K562 (cell line): Measurements from ENCODE around the gene INKA2. TPM values are rescaled to one million over a fixed set of nuclear protein-coding genes. Genes with fewer than 3 reads are reported as not detected.

Experiments
- ATAC-seq: fragments of 200-7000 bp; cut with Tn5 transposase; 3 replicates; pipeline ENCODE4 v1.9.1; 2020; ENCODE audit warnings: moderate library complexity
- BruUV-seq: library from RNA; stranded (reverse); fragments of 400-500 nt; replicated peaks from 2 replicates; lab custom pipeline; 2021; lab: Mats Ljungman, UMichigan
- CTCF ChIA-PET: fragments of 300-600 bp; formaldehyde crosslinking; extraction: SDS; loops from one replicate; lab custom pipeline; 2021; ENCODE audit warnings: low intra/inter-chr PET ratio; lab: Yijun Ruan, JAX
- POLR2A ChIA-PET: fragments of 300-600, 350-650 bp; sonication (Branson Sonifier 250); formaldehyde crosslinking; extraction: SDS; loops from one replicate; lab custom pipeline; 2021; ENCODE audit warnings: antibody characterized with exemption, inconsistent platforms; lab: Yijun Ruan, JAX
- DNase-seq, 4 experiments: peaks; one replicate each; pipeline versions ENCODE4 v3.0.0 to v3.0.0-alpha.2; 2011 to 2018; ENCODE audit warnings: low spot score in 3 of 4, mixed read lengths in 3 of 4; ENCODE audit errors: extremely low read depth in 1 of 4
- FAIRE-seq: peaks from 2 replicates; lab custom pipeline; 2011; peaks lifted over from hg19 to GRCh38; lab: Jason Lieb, UNC
- H2AFZ ChIP-seq: 2 replicates; pipeline ENCODE4 v1.6.0; 2011; ENCODE audit warnings: low read depth, low read length, control low read depth, inconsistent platforms
- H3K27ac ChIP-seq: fragments of 200-600 bp; 3 replicates; pipeline ENCODE4 v1.8.0; 2011; ENCODE audit warnings: low read depth, mild to moderate bottlenecking, control low read depth, inconsistent platforms, low read length, moderate library complexity, mixed read lengths; ENCODE audit errors: extremely low read depth
- H3K27me3 ChIP-seq, 2 experiments: fragments of 300-600 bp in 1 of 2; 2 replicates in 1 of 2; 3 replicates in 1 of 2; pipeline versions ENCODE4 v1.6.0 to v1.8.0; 2011; ENCODE audit warnings: inconsistent platforms in 2 of 2, low read length in 2 of 2, mild to moderate bottlenecking in 1 of 2, mixed read lengths in 1 of 2, moderate library complexity in 1 of 2; ENCODE audit not compliant: control insufficient read depth in 2 of 2, insufficient read depth in 2 of 2
- H3K36me3 ChIP-seq: fragments of 300-600 bp; 3 replicates; pipeline ENCODE4 v1.8.0; 2011; ENCODE audit warnings: mild to moderate bottlenecking, low read length, inconsistent platforms; ENCODE audit not compliant: control insufficient read depth, insufficient read depth
- H3K4me1 ChIP-seq, 2 experiments: fragments of 200-600 bp in 1 of 2; replicated peaks in 1 of 2; 2 replicates in 1 of 2; 3 replicates in 1 of 2; pipeline versions ENCODE4 v1.5.1 to v1.8.0; 2011; ENCODE audit warnings: inconsistent platforms in 2 of 2, low read length in 2 of 2, mild to moderate bottlenecking in 1 of 2, mixed read lengths in 1 of 2, moderate library complexity in 1 of 2; ENCODE audit not compliant: control insufficient read depth in 2 of 2, insufficient read depth in 2 of 2
- H3K4me2 ChIP-seq: 2 replicates; pipeline ENCODE4 v1.6.1; 2011; ENCODE audit warnings: low read length, control low read depth, inconsistent platforms, mixed read lengths; ENCODE audit not compliant: insufficient read depth
- H3K4me3 ChIP-seq: fragments of 200-600 bp; sonication (generic), shearing (Covaris generic); 2 replicates; pipeline ENCODE4 v1.5.1; 2016; ENCODE audit warnings: control low read depth, inconsistent platforms
- H3K79me2 ChIP-seq: fragments of 200-600 bp; 3 replicates; pipeline ENCODE4 v1.8.0; 2011; ENCODE audit warnings: low read length, inconsistent platforms; ENCODE audit not compliant: control insufficient read depth, insufficient read depth
- H3K9ac ChIP-seq, 2 experiments: 2 replicates each; pipeline versions ENCODE4 v1.6.0 to v1.6.1; 2011; ENCODE audit warnings: low read depth in 2 of 2, low read length in 2 of 2, control low read depth in 1 of 2, inconsistent platforms in 1 of 2, mild to moderate bottlenecking in 1 of 2, mixed read lengths in 1 of 2; ENCODE audit not compliant: insufficient read depth in 1 of 2
- H3K9me1 ChIP-seq: one replicate; pipeline ENCODE4 v1.6.0; 2011; ENCODE audit warnings: inconsistent platforms, mild to moderate bottlenecking, low read length, moderate library complexity; ENCODE audit not compliant: control insufficient read depth, insufficient read depth
- H3K9me3 ChIP-seq: replicated peaks from 2 replicates; pipeline ENCODE4 v1.5.1; 2011; ENCODE audit warnings: low read depth, low read length, inconsistent platforms; ENCODE audit not compliant: control insufficient read depth, insufficient read depth
- H4K20me1 ChIP-seq: replicated peaks from 2 replicates; pipeline ENCODE4 v1.6.1; 2011; ENCODE audit warnings: low read length, inconsistent platforms, mixed read lengths; ENCODE audit not compliant: control insufficient read depth, insufficient read depth
- FOSL1 ChIP-seq: fragments of 200-800 bp; sonication (Bioruptor generic); conservative IDR thresholded peaks from 2 replicates; pipeline ENCODE4 v1.6.1; 2016; ENCODE audit warnings: missing genetic modification characterization, missing compliant biosample characterization
- KAT7 ChIP-seq: sonication (generic); formaldehyde crosslinking; IDR thresholded peaks from 2 replicates; pipeline ENCODE4 v1.8.0; 2022; ENCODE audit warnings: missing genetic modification reagents, mild to moderate bottlenecking, borderline replicate concordance
- MYC ChIP-seq, 2 experiments: fragments of 250-450 bp in 1 of 2; sonication (Bioruptor Pico) in 1 of 2; IDR thresholded peaks; 2 replicates each; pipeline versions ENCODE4 v1.5.1 to v1.6.1; 2012 to 2021; ENCODE audit warnings: low read depth in 2 of 2, borderline replicate concordance in 1 of 2, improper control_type of control experiment in 1 of 2, low read length in 1 of 2, mild to moderate bottlenecking in 1 of 2, moderate library complexity in 1 of 2
- NONO ChIP-seq, 2 experiments: fragments of 200-400 bp in 1 of 2; fragments of 450-650 bp in 1 of 2; formaldehyde crosslinking in 1 of 2; IDR thresholded peaks; 2 replicates each; pipeline ENCODE4 v1.6.1; 2017; ENCODE audit warnings: low read depth in 2 of 2, mild to moderate bottlenecking in 2 of 2, moderate library complexity in 2 of 2, low read length in 1 of 2
- NR2C1 ChIP-seq, 2 experiments: fragments of 450-650 bp; IDR thresholded peaks; 2 replicates each; pipeline ENCODE4 v1.6.1; 2017; ENCODE audit warnings: mild to moderate bottlenecking in 2 of 2, antibody characterized with exemption in 1 of 2, inconsistent platforms in 1 of 2, missing compliant biosample characterization in 1 of 2, missing genetic modification characterization in 1 of 2
- RBM25 ChIP-seq: fragments of 200-400 bp; formaldehyde crosslinking; IDR thresholded peaks from 2 replicates; pipeline ENCODE4 v1.6.1; 2018; ENCODE audit warnings: low read length, low read depth, moderate library complexity; ENCODE audit not compliant: severe bottlenecking
- RFX5 ChIP-seq: IDR thresholded peaks from 2 replicates; pipeline ENCODE4 v1.6.1; 2011; ENCODE audit warnings: low read depth, mild to moderate bottlenecking, improper control_type of control experiment, low read length
- TBP ChIP-seq: optimal IDR thresholded peaks from 2 replicates; pipeline ENCODE3; 2011; ENCODE audit warnings: low read depth, low read length, improper control_type of control experiment
- ZNF431 ChIP-seq: sonication (generic); formaldehyde crosslinking; IDR thresholded peaks from 2 replicates; pipeline ENCODE4 v1.8.0; 2022; ENCODE audit warnings: mild to moderate bottlenecking, missing genetic modification reagents
- ZNF444 ChIP-seq: fragments of 250-450 bp; sonication (Bioruptor Pico); IDR thresholded peaks from 2 replicates; pipeline ENCODE4 v1.4.0; 2020; ENCODE audit warnings: mild to moderate bottlenecking, moderate library complexity
- ZNF445 ChIP-seq: fragments of 250-450 bp; sonication (Bioruptor Pico); IDR thresholded peaks from 2 replicates; pipeline ENCODE4 v1.4.0; 2020; ENCODE audit warnings: low read depth, mild to moderate bottlenecking, moderate library complexity
- WGBS: fragments of 100-300 bp; shearing (Covaris generic); methylation state at CpG from one replicate; pipeline ENCODE4 v1.1.6; 2016; ENCODE audit warnings: low coverage, mixed read lengths; ENCODE audit not compliant: insufficient coverage; ENCODE audit errors: missing lambda C conversion rate; 5-methylcytosine and 5-hydroxymethylcytosine counted together
- in situ Hi-C: fragments of 300-500 bp; cut with MboI; formaldehyde crosslinking; loops from 4 replicates; pipeline ENCODE4 v1.15.0; 2018; ENCODE audit warnings: inconsistent platforms, mixed read lengths
- intact Hi-C: fragments of 100-400 bp; cut with micrococcal nuclease; formaldehyde crosslinking; loops from 2 replicates; pipeline ENCODE4 v1.14.2; 2022
- polyA plus RNA-seq, 8 experiments: library from polyadenylated mRNA; depleted of rRNA in 4 of 8; stranded (reverse) in 5 of 8; unstranded in 3 of 8; fragments of >200 nt; fragmentation: Nextera tagmentation in 2 of 8; fragmentation: Illumina TruSeq in 1 of 8; extraction: Ambion mirVana in 2 of 8; extraction: Trizol in 1 of 8; gene quantifications; 2 replicates each; pipeline versions ENCODE4 v1.2.1 to v1.2.3, GENCODE V29; 2011 to 2014; ENCODE audit warnings: inconsistent platforms in 1 of 8, missing spikeins in 1 of 8
- total RNA-seq, 7 experiments: library from RNA; depleted of rRNA in 6 of 7; stranded (reverse); fragments of >200 nt in 6 of 7; fragmentation: Illumina TruSeq in 2 of 7; extraction: Trizol in 2 of 7; gene quantifications; 2 replicates each; pipeline versions ENCODE4 v1.2.1 to v1.2.3, GENCODE V29; 2011 to 2021; ENCODE audit warnings: low replicate concordance in 1 of 7
- TF ChIP-seq, protein P1 (sequence below), 3 experiments: fragments of 200-800 bp in 1 of 3; fragments of 250-450 bp in 1 of 3; fragments of 450-650 bp in 1 of 3; sonication (Bioruptor Pico) in 1 of 3; sonication (Bioruptor generic) in 1 of 3; formaldehyde crosslinking in 1 of 3; IDR thresholded peaks; 2 replicates each; pipeline versions ENCODE4 v1.6.1 to v1.8.0; 2016 to 2022; ENCODE audit warnings: mild to moderate bottlenecking in 2 of 3, missing genetic modification characterization in 2 of 3, missing compliant biosample characterization in 1 of 3, moderate library complexity in 1 of 3
- TF ChIP-seq, protein P2 (sequence below): sonication (generic); formaldehyde crosslinking; IDR thresholded peaks from 2 replicates; pipeline ENCODE4 v1.8.1; 2023; ENCODE audit warnings: mild to moderate bottlenecking, missing genetic modification reagents
- TF ChIP-seq, protein P3 (sequence below): sonication (generic); formaldehyde crosslinking; IDR thresholded peaks from 2 replicates; pipeline ENCODE4 v1.8.0; 2022; ENCODE audit warnings: mild to moderate bottlenecking, missing genetic modification reagents

INKA2 gene
- total and polyA plus RNA-seq, 9 of the 15 experiments (the other 6 are each of a cell fraction or from before 2014, with no cell fraction given): 0.04 to 1.4 (median 0.26) TPM; not detected in 1

DNA sequence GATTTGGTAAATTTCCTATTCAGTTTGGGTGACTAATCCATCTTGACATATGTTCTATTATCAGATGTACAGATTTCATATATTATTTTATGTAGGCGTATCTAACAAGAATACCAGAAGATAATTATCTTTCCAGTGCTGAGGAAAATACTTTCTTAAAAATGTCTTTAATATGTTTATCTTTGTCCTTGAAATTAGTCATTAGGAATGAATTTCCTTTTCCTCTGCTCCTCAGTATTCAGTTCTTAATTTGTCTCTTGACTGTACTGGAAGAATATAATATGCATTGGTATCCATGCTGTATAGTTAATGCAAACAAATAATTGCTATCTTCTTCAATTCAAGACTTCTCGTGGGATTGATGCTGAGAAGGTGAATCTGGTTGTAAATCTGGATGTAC lies 23.1 kb upstream of the INKA2 start:
- H3K36me3 ChIP-seq: peaks cover 93% of the 10 kb centered on the region
- H3K9me3 ChIP-seq: no peaks in the 10 kb centered on the region
- H4K20me1 ChIP-seq: no peaks in the 10 kb centered on the region
- peaks cover 0 to 4% of the 10 kb centered on the region in 2 experiments; a peak in 2 of 5 replicates for H3K4me1 ChIP-seq
- WGBS: 95% methylated on average over 2 of the region's 2 CpGs
- H2AFZ ChIP-seq: no peak overlapping the region
- BruUV-seq: no TSS peak
- H3K4me3 ChIP-seq: no peak overlapping the region
- H3K9me1 ChIP-seq: no peaks in the 10 kb centered on the region
- CTCF ChIA-PET: no interaction called here
- in situ Hi-C loops: no loop called here
- H3K9ac ChIP-seq: no peak overlapping the region
- DNase-seq (no peak), FAIRE-seq (no peak), ATAC-seq (no peak)
- H3K4me2 ChIP-seq: no peak overlapping the region
- intact Hi-C loops: no loop called here
- no peaks in the 10 kb centered on the region for H3K27me3 ChIP-seq
- POLR2A ChIA-PET: no interaction called here
- H3K27ac ChIP-seq: no peak overlapping the region
- peaks cover 16% of the 10 kb centered on the region for H3K79me2 ChIP-seq
- TF ChIP-seq, protein P1, sequence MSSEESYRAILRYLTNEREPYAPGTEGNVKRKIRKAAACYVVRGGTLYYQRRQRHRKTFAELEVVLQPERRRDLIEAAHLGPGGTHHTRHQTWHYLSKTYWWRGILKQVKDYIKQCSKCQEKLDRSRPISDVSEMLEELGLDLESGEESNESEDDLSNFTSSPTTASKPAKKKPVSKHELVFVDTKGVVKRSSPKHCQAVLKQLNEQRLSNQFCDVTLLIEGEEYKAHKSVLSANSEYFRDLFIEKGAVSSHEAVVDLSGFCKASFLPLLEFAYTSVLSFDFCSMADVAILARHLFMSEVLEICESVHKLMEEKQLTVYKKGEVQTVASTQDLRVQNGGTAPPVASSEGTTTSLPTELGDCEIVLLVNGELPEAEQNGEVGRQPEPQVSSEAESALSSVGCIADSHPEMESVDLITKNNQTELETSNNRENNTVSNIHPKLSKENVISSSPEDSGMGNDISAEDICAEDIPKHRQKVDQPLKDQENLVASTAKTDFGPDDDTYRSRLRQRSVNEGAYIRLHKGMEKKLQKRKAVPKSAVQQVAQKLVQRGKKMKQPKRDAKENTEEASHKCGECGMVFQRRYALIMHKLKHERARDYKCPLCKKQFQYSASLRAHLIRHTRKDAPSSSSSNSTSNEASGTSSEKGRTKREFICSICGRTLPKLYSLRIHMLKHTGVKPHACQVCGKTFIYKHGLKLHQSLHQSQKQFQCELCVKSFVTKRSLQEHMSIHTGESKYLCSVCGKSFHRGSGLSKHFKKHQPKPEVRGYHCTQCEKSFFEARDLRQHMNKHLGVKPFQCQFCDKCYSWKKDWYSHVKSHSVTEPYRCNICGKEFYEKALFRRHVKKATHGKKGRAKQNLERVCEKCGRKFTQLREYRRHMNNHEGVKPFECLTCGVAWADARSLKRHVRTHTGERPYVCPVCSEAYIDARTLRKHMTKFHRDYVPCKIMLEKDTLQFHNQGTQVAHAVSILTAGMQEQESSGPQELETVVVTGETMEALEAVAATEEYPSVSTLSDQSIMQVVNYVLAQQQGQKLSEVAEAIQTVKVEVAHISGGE (CRISPR knock-in tag; IDR thresholded peaks at IDR 0.05): no peak
- TF ChIP-seq KAT7 (CRISPR knock-in tag) (no peak), ZNF445 (CRISPR knock-in tag) (no peak), RBM25 (no peak), NR2C1 (IDR thresholded peaks at IDR 0.05) (no peak), NR2C1 (tag; IDR thresholded peaks at IDR 0.05) (no peak), RFX5 (no peak), ZNF444 (CRISPR knock-in tag) (no peak), ZNF431 (CRISPR knock-in tag) (no peak), NONO (IDR thresholded peaks at IDR 0.05; ENCODE audit: low read depth in 2 of 2, low read length in 1 of 2) (no peak), MYC (IDR thresholded peaks at IDR 0.05; ENCODE audit: low read depth, low read length) (no peak), MYC (CRISPR knock-in tag; IDR thresholded peaks at IDR 0.05; ENCODE audit: borderline replicate concordance, low read depth) (no peak), FOSL1 (tag) (no peak), TBP (no peak)
- TF ChIP-seq, protein P2, sequence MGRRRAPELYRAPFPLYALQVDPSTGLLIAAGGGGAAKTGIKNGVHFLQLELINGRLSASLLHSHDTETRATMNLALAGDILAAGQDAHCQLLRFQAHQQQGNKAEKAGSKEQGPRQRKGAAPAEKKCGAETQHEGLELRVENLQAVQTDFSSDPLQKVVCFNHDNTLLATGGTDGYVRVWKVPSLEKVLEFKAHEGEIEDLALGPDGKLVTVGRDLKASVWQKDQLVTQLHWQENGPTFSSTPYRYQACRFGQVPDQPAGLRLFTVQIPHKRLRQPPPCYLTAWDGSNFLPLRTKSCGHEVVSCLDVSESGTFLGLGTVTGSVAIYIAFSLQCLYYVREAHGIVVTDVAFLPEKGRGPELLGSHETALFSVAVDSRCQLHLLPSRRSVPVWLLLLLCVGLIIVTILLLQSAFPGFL (CRISPR knock-in tag): no peak
- TF ChIP-seq, protein P3, sequence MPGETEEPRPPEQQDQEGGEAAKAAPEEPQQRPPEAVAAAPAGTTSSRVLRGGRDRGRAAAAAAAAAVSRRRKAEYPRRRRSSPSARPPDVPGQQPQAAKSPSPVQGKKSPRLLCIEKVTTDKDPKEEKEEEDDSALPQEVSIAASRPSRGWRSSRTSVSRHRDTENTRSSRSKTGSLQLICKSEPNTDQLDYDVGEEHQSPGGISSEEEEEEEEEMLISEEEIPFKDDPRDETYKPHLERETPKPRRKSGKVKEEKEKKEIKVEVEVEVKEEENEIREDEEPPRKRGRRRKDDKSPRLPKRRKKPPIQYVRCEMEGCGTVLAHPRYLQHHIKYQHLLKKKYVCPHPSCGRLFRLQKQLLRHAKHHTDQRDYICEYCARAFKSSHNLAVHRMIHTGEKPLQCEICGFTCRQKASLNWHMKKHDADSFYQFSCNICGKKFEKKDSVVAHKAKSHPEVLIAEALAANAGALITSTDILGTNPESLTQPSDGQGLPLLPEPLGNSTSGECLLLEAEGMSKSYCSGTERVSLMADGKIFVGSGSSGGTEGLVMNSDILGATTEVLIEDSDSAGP (CRISPR knock-in tag): no peak
